Osteoblast (primary cell): ENCODE data around the gene FBXW7. TPM values are rescaled to one million over a fixed set of nuclear protein-coding genes. Genes with fewer than 3 reads are reported as not detected.

Experiments used
- DNase-seq: peaks from one replicate; pipeline ENCODE4 v3.0.0; 2011; ENCODE audit warnings: low spot score, mixed read lengths; ENCODE audit not compliant: insufficient read length; ENCODE audit errors: missing footprints
- H2AFZ ChIP-seq: 2 replicates; pipeline ENCODE4 v1.6.0; 2011; ENCODE audit warnings: mild to moderate bottlenecking, low read length
- H3K27ac ChIP-seq: 2 replicates; pipeline ENCODE4 v1.5.1; 2011; ENCODE audit warnings: mild to moderate bottlenecking, low read depth, low read length, moderate library complexity
- H3K27me3 ChIP-seq: 2 replicates; pipeline ENCODE4 v1.6.0; 2012; ENCODE audit warnings: mild to moderate bottlenecking, control low read depth, inconsistent platforms, low read length, moderate library complexity; ENCODE audit not compliant: insufficient read depth
- H3K36me3 ChIP-seq: 2 replicates; pipeline ENCODE4 v1.5.1; 2011; ENCODE audit warnings: mild to moderate bottlenecking, low read length, control low read depth, moderate library complexity; ENCODE audit not compliant: insufficient read depth
- H3K4me1 ChIP-seq: 2 replicates; pipeline ENCODE4 v1.5.1; 2011; ENCODE audit warnings: mild to moderate bottlenecking, low read length, control low read depth, moderate library complexity; ENCODE audit not compliant: insufficient read depth
- H3K4me2 ChIP-seq: 2 replicates; pipeline ENCODE4 v1.6.0; 2011; ENCODE audit warnings: mild to moderate bottlenecking, low read length; ENCODE audit not compliant: insufficient read depth
- H3K4me3 ChIP-seq: fragments of 200-600 bp; sonication (generic); 3 replicates; pipeline ENCODE4 v1.5.1; 2012; ENCODE audit warnings: mild to moderate bottlenecking, low read length, inconsistent platforms; ENCODE audit not compliant: insufficient read depth
- H3K79me2 ChIP-seq: 2 replicates; pipeline ENCODE4 v1.6.0; 2012; ENCODE audit warnings: mild to moderate bottlenecking, low read length, control low read depth, inconsistent platforms; ENCODE audit not compliant: insufficient read depth
- H3K9me3 ChIP-seq: 2 replicates; pipeline ENCODE4 v1.5.1; 2011; ENCODE audit warnings: low read depth, low read length, control low read depth
- H4K20me1 ChIP-seq: 2 replicates; pipeline ENCODE4 v1.6.0; 2012; ENCODE audit warnings: mild to moderate bottlenecking, low read length, control low read depth; ENCODE audit not compliant: insufficient read depth
- CTCF ChIP-seq: IDR thresholded peaks from 2 replicates; pipeline ENCODE4 v1.5.1; 2011; ENCODE audit warnings: mild to moderate bottlenecking, low read depth, low read length, moderate library complexity; ENCODE audit errors: extremely low read depth
- total RNA-seq: library from RNA; depleted of rRNA; stranded (reverse); fragments of >200 nt; gene quantifications from 2 replicates; pipeline ENCODE4 v1.2.3, GENCODE V29; 2012

Gene FBXW7
- total RNA-seq: 74.9 and 76.3 TPM in 2 replicates

GRCh38 chr4:152535903-152536544 is at the start of gene FBXW7:
FBXW7 (minus strand) TSS chr4:152536092; CDS start chr4:152411803, 124,289 bp downstream.
- Histone ChIP-seq H3K27me3 (no peaks in the 10 kb centered on the region), H3K4me3 (peak within 1 kb of the TSS; percentile 99), H3K9me3 (no peaks in the 10 kb centered on the region), H4K20me1 (peaks cover 17% of the 10 kb centered on the region), H2AFZ (peak within 1 kb of the TSS; percentile 99), H3K36me3 (no peaks in the 10 kb centered on the region), H3K4me1 (peaks cover 26% of the 10 kb centered on the region), H3K4me2 (peak within 1 kb of the TSS; percentile 100), H3K27ac (peak within 1 kb of the TSS; percentile 94), H3K79me2 (peaks cover 88% of the 10 kb centered on the region)
- TF ChIP-seq CTCF: no peak
- DNase-seq: peak; percentile 99

DNA sequence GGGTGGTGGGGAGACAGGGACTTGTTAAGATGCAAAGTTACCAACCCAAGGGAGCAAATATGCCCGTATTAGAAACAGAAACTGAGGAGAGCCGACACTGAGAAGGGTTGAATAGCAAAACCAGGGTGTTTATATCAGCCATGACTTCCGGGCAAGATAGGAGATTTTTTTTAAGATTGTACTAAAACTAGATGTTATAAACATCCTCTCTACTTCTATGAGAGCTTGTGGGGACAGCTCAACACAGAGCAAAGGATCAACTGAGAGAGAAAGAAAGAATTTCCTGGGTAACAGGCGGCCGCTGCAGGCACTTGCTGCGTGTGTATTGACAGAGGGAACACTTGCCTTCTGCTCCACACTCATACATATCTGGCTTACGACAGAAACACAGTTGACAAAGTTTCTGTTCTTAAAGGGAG is 49.1 kb upstream of the FBXW7 start:
- no peaks in the 10 kb centered on the region for H4K20me1 ChIP-seq
- H3K79me2 ChIP-seq: no peaks in the 10 kb centered on the region
- H3K9me3 ChIP-seq: no peaks in the 10 kb centered on the region
- H3K4me3 ChIP-seq: no peak overlapping the region
- no peak overlapping the region for H2AFZ ChIP-seq
- peaks cover 19% of the 10 kb centered on the region for H3K27me3 ChIP-seq
- no peak for TF ChIP-seq CTCF
- no peak overlapping the region for H3K4me2 ChIP-seq
- H3K36me3 ChIP-seq: no peaks in the 10 kb centered on the region
- peaks cover 5% of the 10 kb centered on the region for H3K4me1 ChIP-seq
- no peak for DNase-seq
- H3K27ac ChIP-seq: no peak overlapping the region

GRCh38 chr4:152581536-152582160 is 45.8 kb upstream of the FBXW7 start:
- no peaks in the 10 kb centered on the region for H3K79me2 ChIP-seq
- no peak for TF ChIP-seq CTCF
- no peak overlapping the region for H2AFZ ChIP-seq
- no peaks in the 10 kb centered on the region for H3K9me3 ChIP-seq
- no peaks in the 10 kb centered on the region for H4K20me1 ChIP-seq
- H3K27ac ChIP-seq: no peak overlapping the region
- no peak for DNase-seq
- H3K4me1 ChIP-seq: no peaks in the 10 kb centered on the region
- H3K4me2 ChIP-seq: no peak overlapping the region
- no peaks in the 10 kb centered on the region for H3K36me3 ChIP-seq
- H3K27me3 ChIP-seq: peaks cover 19% of the 10 kb centered on the region
- H3K4me3 ChIP-seq: no peak overlapping the region

DNA sequence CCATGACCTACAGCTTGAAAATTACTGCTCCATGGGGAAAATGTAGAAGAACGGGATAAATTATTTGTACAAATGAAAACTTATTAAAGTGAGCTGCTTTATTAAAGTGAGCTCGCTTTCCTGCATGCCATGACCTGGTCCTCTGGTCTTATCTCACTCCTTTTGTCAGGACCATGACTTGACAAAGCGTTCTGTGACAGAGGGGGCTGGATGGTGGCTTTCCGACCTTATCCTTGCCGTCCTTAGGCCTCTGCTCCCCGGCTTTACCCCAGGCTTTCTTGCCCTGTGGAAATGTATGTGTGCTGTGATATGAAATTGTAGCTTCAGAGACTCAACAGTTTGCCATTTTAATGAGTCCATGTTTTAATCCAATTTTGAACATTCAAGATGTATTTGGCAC is 44.0 kb upstream of the FBXW7 start:
- DNase-seq: no peak
- H3K79me2 ChIP-seq: no peaks in the 10 kb centered on the region
- peaks cover 15% of the 10 kb centered on the region for H3K27me3 ChIP-seq
- no peak overlapping the region for H3K4me2 ChIP-seq
- H4K20me1 ChIP-seq: no peaks in the 10 kb centered on the region
- H2AFZ ChIP-seq: no peak overlapping the region
- no peak overlapping the region for H3K4me3 ChIP-seq
- TF ChIP-seq CTCF: no peak
- no peak overlapping the region for H3K27ac ChIP-seq
- H3K36me3 ChIP-seq: no peaks in the 10 kb centered on the region
- H3K4me1 ChIP-seq: no peaks in the 10 kb centered on the region
- no peaks in the 10 kb centered on the region for H3K9me3 ChIP-seq
